NT2/D1 (cell line): ENCODE results near the gene SYNPO2.

Source experiments
- DNase-seq: peaks from one replicate; pipeline ENCODE4 v3.0.0-alpha.2; 2011; ENCODE audit warnings: low read depth, low spot score
- H3K27me3 ChIP-seq: 2 replicates; pipeline ENCODE4 v1.6.0; 2011; ENCODE audit warnings: mild to moderate bottlenecking; ENCODE audit not compliant: insufficient read length, insufficient read depth
- H3K36me3 ChIP-seq: 2 replicates; pipeline ENCODE4 v1.6.1; 2011; ENCODE audit warnings: mild to moderate bottlenecking, low read length, mixed read lengths; ENCODE audit not compliant: insufficient read depth, insufficient read length
- H3K4me1 ChIP-seq: 2 replicates; pipeline ENCODE4 v1.5.1; 2011; ENCODE audit not compliant: insufficient read depth, insufficient read length
- H3K4me3 ChIP-seq: 2 replicates; pipeline ENCODE4 v1.5.1; 2011; ENCODE audit warnings: low read depth; ENCODE audit not compliant: insufficient read length
- H3K9ac ChIP-seq: 2 replicates; pipeline ENCODE4 v1.6.0; 2011; ENCODE audit warnings: low read depth; ENCODE audit not compliant: insufficient read length
- H3K9me3 ChIP-seq: 2 replicates; pipeline ENCODE4 v1.5.1; 2011; ENCODE audit warnings: mild to moderate bottlenecking, low read length; ENCODE audit not compliant: insufficient read depth
- SUZ12 ChIP-seq: IDR thresholded peaks from 2 replicates; pipeline ENCODE4 v1.6.1; 2011; ENCODE audit not compliant: insufficient read length, insufficient read depth; ENCODE audit errors: extremely low read depth
- YY1 ChIP-seq: IDR thresholded peaks from 2 replicates; pipeline ENCODE4 v1.6.1; 2011; ENCODE audit not compliant: insufficient read length, insufficient read depth
- ZNF274 ChIP-seq: IDR thresholded peaks from 2 replicates; pipeline ENCODE4 v1.6.1; 2011; ENCODE audit warnings: mild to moderate bottlenecking, low read depth, low read length

The SYNPO2 gene

DNA sequence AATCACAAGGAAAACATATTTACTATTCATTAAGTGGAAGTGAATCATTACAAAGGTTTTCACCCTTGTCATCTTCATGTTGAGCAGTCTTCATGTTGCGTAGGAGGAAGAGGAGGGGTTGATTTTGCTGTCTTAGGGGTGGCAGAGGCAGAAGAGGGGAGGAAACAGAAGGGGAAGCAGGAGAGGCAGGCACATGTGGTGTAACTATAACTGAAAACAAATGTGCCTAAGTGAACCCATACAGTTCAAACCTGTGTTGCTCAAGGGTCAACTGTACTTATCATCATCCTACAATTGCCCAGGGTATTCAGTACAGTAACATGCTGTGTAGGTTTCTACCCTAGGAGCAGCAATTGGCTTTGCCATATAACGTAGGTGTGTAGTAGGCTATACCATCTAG, 47.2 kb downstream of the SYNPO2 start:
- DNase-seq, result no peak
- H3K27me3 ChIP-seq, result no peaks in the 10 kb centered on the region
- H3K4me1 ChIP-seq, result no peaks in the 10 kb centered on the region
- H3K9me3 ChIP-seq, result no peaks in the 10 kb centered on the region
- no peak overlapping the region for H3K9ac ChIP-seq
- no peaks in the 10 kb centered on the region for H3K36me3 ChIP-seq
- H3K4me3 ChIP-seq, result no peak overlapping the region
- TF ChIP-seq YY1 (no peak), SUZ12 (no peak), ZNF274 (no peak)

DNA sequence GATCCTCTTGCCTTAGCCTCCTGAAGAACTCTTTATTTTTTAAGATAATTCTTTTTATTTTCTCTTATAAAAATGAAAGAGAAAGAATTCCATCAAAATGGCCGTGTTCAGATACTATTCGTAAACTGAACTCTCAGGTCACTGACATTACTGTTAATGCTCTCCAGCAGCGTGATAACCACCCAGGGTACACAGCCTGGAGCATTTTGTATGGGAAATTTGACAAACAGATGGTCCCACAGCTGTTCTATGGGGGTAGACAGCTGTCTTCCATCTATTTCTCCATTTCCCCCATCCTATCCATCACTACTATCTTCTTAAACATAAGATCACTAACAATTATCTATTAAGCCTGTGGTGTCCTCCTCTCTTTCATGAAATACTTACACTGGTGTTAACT, 47.8 kb downstream of the SYNPO2 start:
- Histone ChIP-seq H3K9me3 (no peaks in the 10 kb centered on the region), H3K4me1 (no peaks in the 10 kb centered on the region), H3K36me3 (no peaks in the 10 kb centered on the region), H3K9ac (no peak overlapping the region), H3K27me3 (no peaks in the 10 kb centered on the region), H3K4me3 (no peak overlapping the region)
- TF ChIP-seq SUZ12 (no peak), ZNF274 (no peak), YY1 (no peak)
- no peak for DNase-seq

DNA sequence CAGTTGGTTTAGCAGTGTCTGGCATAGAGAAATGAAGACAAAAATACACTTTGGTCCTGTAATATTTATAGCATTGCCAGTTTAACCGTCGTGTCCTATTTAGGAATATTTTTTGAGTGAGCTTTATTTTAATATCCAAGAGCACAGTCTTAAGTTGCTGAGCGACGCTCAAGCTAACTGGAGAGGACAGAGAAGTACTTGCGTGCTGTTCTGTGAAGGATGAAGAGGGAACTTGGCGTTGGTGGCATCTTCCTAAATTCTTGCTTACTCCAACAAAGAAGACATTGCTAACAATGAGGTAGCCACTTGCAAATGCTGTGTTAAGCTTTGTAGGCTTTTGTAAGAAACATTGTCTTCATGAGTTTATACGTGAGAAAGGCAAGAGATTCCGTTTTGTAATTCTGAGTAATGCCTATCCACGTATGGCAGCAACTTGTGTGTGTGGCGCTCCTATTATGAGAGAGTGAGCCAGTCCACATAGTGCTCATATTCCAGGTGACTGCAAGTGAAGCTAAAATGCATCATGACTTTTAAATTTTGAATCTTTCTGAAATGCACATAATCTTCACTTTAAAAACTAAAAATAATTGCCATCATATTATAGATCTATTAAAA, 50.6 kb downstream of the SYNPO2 start:
- no peaks in the 10 kb centered on the region for H3K9me3 ChIP-seq
- H3K36me3 ChIP-seq, result no peaks in the 10 kb centered on the region
- TF ChIP-seq ZNF274, result no peak
- H3K9ac ChIP-seq, result no peak overlapping the region
- DNase-seq, result no peak
- H3K4me3 ChIP-seq, result no peak overlapping the region
- no peaks in the 10 kb centered on the region for H3K4me1 ChIP-seq
- no peaks in the 10 kb centered on the region for H3K27me3 ChIP-seq

DNA sequence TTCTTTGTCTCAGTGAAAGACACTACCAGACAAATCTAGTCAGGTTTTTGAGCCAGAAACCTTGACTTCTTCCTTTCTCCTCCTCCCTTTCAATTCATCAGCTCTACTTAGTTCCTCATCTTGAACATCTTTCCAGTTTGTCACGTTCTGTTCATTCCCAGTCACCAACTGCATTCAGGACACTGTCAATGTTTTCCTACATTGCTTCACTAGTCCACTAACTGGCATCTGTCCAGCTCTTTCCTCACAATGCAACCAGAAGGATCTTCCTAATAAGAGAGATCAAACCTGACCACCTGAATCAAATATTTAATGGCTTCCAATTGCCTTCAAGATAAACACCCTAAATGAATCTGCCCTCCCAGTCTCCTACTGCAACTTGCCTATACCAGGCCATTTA, 52.5 kb downstream of the SYNPO2 start:
- Histone ChIP-seq H3K4me3 (no peak overlapping the region), H3K4me1 (no peaks in the 10 kb centered on the region), H3K9me3 (no peaks in the 10 kb centered on the region), H3K27me3 (no peaks in the 10 kb centered on the region), H3K36me3 (no peaks in the 10 kb centered on the region), H3K9ac (no peak overlapping the region)
- no peak for DNase-seq
- no peak for TF ChIP-seq YY1
- no peak for TF ChIP-seq SUZ12
- no peak for TF ChIP-seq ZNF274

DNA sequence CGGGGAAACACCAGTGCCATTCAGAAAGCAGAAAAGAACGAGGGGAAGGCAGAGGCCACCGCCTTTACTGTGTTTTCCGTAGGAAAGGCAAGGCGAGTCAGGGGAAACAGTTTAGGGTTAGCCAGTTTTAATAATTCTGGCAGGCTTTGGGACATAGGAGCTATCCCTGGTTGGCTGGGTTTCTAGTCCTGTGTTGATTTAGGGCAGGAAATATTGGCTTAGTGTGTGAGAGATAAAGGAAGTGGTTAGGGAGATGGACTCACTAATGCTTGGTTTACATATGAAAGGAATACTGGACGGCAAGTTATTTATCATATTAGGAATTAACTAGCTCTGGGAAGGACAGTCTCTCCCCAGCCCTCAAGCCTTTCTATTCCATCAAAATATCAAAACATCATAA, 53.1 kb downstream of the SYNPO2 start:
- no peaks in the 10 kb centered on the region for H3K4me1 ChIP-seq
- H3K9ac ChIP-seq, result no peak overlapping the region
- no peaks in the 10 kb centered on the region for H3K27me3 ChIP-seq
- TF ChIP-seq SUZ12 (no peak), YY1 (no peak), ZNF274 (no peak)
- DNase-seq, result no peak
- H3K36me3 ChIP-seq, result no peaks in the 10 kb centered on the region
- H3K9me3 ChIP-seq, result no peaks in the 10 kb centered on the region
- H3K4me3 ChIP-seq, result no peak overlapping the region

DNA sequence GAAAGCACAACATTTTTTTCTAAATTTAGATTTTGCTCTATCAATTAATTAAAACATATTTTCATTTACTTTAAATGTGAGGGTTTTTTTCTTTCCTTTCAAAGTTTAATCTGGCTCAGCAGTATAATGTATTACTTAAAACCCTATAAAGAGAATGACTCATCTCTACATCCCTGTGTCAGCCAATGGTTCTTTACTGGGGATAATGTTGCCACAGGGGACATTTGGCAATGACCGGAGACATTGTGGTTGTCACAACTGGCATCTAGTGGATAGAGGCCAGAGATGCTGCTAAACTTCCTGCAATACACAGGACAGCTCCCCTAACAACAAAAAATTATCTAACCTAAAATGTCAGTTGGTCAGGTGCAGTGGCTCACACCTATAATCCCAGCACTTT, 53.8 kb downstream of the SYNPO2 start:
- Histone ChIP-seq H3K4me1 (no peaks in the 10 kb centered on the region), H3K27me3 (no peaks in the 10 kb centered on the region)
- DNase-seq, result no peak

DNA sequence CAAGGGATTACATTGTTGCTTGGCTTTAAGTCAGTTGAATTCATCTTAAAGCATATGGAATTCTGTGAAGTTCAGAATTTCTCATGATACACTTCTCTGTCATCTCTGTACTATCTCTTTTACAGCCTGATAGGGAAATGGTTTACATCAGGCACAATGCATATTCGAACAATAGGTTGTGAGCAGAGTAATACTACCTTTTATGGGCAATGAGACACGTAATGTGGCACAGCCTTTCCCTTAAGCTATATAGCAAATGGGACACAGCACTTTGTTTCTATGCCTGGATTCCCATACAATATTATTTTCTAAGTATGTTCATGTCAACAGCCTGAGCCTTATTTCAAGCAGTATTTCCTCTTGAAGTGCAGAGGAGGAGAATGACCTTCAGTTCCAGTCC, 58.4 kb downstream of the SYNPO2 start:
- TF ChIP-seq YY1 (no peak), SUZ12 (no peak), ZNF274 (no peak)
- Histone ChIP-seq H3K4me1 (no peaks in the 10 kb centered on the region), H3K9ac (no peak overlapping the region), H3K27me3 (no peaks in the 10 kb centered on the region), H3K36me3 (no peaks in the 10 kb centered on the region), H3K9me3 (no peaks in the 10 kb centered on the region), H3K4me3 (no peak overlapping the region)
- no peak for DNase-seq

More for the DNA sequence above, 53.8 kb downstream of the SYNPO2 start:
- no peaks in the 10 kb centered on the region for H3K9me3 ChIP-seq
- no peaks in the 10 kb centered on the region for H3K36me3 ChIP-seq
- TF ChIP-seq YY1, result no peak
- H3K4me3 ChIP-seq, result no peak overlapping the region
- no peak overlapping the region for H3K9ac ChIP-seq

DNA sequence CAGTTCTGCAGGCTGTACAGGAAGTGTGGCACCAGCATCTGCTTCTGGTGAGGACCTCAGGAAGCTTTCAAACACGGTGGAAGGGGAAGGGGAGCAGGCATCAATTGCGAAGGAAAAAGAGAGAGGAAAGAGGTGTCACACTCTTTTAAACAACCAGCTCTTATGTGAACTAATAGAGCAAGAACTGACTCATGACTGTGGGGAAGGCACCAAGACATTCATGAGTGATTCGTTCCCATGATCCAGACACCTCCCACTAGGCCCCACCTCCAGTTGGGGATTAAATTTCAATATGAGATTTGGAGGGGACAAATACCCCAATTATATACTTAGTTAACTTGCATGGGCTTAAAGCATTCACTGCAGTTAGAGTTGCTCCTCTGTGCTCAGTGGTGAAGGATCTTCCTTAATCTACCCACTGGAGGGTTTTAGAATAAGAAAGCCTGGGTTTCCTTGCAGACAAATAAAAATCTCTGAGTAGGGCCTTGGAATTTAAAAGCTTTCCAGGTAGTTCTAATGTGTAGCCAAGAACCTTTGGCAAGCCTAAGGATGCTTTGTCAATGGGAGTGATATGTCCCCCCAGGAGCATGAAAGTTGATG, 60.0 kb downstream of the SYNPO2 start:
- H3K27me3 ChIP-seq, result no peaks in the 10 kb centered on the region
- no peak overlapping the region for H3K9ac ChIP-seq
- no peaks in the 10 kb centered on the region for H3K4me1 ChIP-seq
- no peaks in the 10 kb centered on the region for H3K36me3 ChIP-seq
- DNase-seq, result no peak
- no peak overlapping the region for H3K4me3 ChIP-seq
- no peak for TF ChIP-seq SUZ12
- TF ChIP-seq ZNF274, result no peak
- no peak for TF ChIP-seq YY1
- no peaks in the 10 kb centered on the region for H3K9me3 ChIP-seq
